Neural progenitor cell (in vitro differentiated cells): ENCODE results near the gene ENTPD2.

Source experiments
- CTCF ChIP-seq: fragments of 200-600 bp; sonication (generic); IDR thresholded peaks from 2 replicates; pipeline ENCODE4 v1.5.1; 2017; ENCODE audit warnings: antibody characterized with exemption, mild to moderate bottlenecking
- EZH2 ChIP-seq: fragments of 200-600 bp; sonication (generic); IDR thresholded peaks from 2 replicates; pipeline ENCODE4 v1.6.1; 2017; ENCODE audit warnings: antibody characterized with exemption, mild to moderate bottlenecking, moderate library complexity
- EZH2phosphoT487 ChIP-seq: fragments of 200-600 bp; sonication (generic); IDR thresholded peaks from 2 replicates; pipeline ENCODE4 v1.6.1; 2017; ENCODE audit warnings: antibody characterized with exemption

DNA sequence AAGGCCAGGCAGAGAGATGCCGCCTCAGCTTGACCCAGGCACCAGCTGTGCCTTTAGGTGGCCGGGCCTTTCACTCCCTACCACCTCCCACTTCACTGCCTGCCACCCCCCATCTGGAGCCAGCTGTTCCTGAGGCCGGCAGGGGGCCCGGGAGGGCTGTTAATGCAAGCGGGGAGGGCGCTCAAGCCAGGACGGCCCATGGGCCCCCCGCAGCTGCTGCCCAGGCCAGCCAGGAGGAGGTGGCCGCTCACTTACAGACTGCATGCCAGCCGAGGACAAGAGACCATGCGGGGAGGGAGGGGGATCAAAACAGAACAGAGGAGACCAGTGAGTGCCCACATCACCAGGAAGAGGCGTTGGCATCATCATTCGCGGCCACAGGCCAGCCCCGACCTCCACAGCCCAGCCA is 30.3 kb downstream of the ENTPD2 start:
- TF ChIP-seq CTCF (no peak), EZH2 (no peak), EZH2phosphoT487 (no peak)
